NCI-H446 (cell line): ENCODE results near the gene DOCK9.
"Not testable (repeated sequence)": the region's sequence is repeated elsewhere in the genome, so short reads cannot be mapped to it uniquely, and the experiment has no call there.

Experiments
- DNase-seq, 2 experiments: peaks; one replicate each; lab custom pipeline; 2025; lab: John Stamatoyannopoulos, UW

The DOCK9 gene

GRCh38 chr13:98772794-98773452 is 204.9 kb downstream of the DOCK9 start:
- DNase-seq, result no peak

GRCh38 chr13:98771838-98772611 is 205.8 kb downstream of the DOCK9 start:
- DNase-seq, result no peak

DNA sequence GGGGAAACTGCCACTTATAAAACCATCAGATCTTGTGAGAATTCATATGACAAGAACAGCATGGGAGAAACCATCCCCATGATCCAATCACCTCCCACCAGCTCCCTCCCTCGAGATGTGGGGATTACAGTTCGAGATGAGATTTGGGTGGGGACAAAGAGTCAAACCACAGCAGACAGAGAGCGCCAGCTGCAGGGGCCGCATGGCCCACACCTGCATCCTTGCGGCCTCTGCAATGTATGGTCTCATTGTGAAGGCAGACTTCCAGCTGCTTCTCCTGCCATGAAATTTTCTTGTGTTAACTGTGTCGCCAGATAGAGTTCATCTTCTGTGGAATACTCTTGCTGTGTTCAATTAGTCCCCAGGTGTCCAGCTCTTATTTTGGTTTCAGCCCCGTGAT is 208.1 kb downstream of the DOCK9 start:
- no peak for DNase-seq

GRCh38 chr13:98768522-98768921 is 209.3 kb downstream of the DOCK9 start:
- DNase-seq, result no peak

GRCh38 chr13:98766697-98767096 is 211.2 kb downstream of the DOCK9 start:
- DNase-seq, result no peak

DNA sequence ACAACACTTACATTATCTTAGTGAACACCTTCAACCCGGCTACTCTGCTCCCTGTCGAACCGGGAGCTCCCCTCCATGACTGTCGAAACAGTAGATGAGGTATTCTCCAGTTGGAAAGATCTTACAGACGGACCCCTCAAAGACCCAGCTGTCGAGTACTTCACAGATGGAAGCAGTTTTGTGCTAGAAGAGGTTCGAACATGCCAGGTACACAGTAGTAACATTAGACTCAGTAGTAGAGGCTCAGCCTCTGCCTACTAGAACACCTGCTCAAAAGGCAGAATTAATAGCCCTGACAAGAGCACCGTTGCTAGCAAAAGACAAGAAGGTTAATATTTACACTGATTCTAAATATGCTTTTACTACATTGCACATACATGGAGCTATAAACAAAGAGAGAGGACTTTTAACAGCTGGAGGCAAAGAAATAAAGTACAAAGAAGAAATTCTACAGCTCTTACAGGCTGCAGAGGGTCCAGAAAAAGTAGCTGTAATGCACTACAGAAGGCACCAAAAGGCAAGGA is 211.8 kb downstream of the DOCK9 start:
- DNase-seq, result no peak

GRCh38 chr13:98761986-98762616 is 215.8 kb downstream of the DOCK9 start:
- no peak for DNase-seq

- DNase-seq, result no peak
Measured at GRCh38 chr13:98761126-98761985, 216.5 kb downstream of the DOCK9 start.

DNA sequence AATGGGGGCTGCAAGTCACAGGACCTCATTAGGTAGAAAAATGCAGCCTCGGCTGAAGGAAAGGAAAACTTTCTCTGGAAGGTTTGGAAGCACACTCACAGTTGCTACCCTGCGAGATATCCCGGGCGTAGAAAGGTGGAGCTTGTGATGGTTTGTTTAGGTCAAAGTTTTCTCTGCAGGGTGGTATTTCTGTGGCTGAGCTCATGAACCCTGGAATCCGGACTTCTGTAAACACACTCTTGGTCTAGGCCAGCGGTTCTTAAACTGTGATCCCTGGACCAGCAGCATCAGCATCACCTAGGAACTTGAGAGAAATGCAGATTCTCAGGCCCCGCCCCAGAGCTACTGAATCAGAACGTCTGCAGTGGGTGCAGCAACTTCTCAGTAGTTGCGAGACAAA is 222.1 kb downstream of the DOCK9 start:
- no peak for DNase-seq

- no peak for DNase-seq
Measured at GRCh38 chr13:98755116-98755515, 222.7 kb downstream of the DOCK9 start.

GRCh38 chr13:98754468-98754867 is 223.4 kb downstream of the DOCK9 start:
- not testable (repeated sequence) for DNase-seq

DNA sequence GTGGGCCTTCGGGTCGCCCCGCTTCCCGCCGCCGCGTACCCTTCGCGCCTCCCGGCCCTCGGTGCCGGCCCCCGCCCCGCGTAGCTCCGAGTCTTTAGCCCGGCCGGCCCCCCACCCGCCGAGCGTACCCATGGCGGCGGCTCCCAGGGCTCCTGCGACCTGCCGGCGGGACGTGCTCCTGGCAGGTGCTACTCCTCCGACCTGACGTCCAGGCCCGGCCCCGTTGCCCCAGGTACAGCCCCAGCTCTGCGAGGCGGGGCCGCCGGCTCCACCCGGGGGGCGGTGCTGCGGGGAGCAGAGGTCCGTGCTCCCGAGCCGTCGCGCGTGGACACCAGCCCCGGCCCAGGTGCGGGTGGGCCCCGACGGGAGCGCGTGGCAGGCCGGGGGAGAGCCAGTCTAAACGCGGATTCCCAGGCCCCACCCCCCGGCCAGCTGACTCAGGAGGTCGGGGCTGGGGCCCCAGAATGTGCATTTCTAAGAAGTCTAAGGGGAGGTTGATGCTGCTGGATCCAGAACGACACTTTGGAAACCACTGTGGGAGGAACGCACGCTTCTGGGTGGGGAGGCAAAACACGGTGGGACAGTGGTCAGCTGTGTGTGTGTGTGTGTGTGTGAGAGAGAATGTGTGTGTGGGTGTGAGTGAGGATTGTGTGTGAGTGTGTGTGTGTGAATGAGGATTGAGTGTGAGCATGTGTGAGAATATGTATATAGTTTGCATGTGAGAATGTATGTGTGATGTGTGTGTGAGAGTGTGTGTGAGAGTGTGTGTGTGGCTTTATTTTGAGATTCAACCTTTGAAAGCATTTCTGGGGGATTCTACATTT is 225.2 kb downstream of the DOCK9 start, which contains the start of gene SLC15A1:
SLC15A1 (minus strand) TSS at position 206 of the 824 bp plus-strand sequence; CDS start at position 132, 74 bp downstream.
- no peak for DNase-seq

DNA sequence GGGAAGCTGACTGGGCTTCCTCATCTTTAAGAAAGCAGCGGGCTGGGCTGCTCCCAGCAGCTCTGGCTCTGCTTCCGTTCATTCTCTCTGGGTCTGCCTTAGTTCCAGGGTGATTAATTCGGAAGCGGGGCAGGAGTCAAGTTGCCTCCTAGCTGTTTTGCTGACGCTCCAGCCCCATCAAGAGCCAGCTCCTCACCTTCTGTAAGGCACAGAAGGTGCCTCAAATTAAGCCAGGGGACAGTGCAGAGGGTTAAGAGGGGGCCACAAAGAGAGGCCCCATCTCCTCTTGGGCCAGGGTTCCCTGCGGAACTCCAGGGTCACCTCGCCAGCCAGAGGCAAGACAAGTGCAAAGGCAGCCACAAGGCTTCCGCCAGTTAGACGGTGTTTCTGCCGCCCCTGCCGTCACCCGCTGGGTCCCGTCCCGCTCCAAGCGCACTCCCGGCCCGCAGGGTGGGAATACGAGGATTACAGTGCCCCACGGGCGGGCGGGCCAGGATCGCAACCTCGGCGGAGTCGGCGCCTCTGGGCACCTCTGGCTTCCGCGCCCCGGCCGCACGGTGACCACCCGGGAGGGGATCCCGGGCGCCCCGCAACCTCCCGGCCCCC is 225.9 kb downstream of the DOCK9 start:
- no peak for DNase-seq

- DNase-seq, result no peak
Measured at GRCh38 chr13:98751367-98751782, 226.5 kb downstream of the DOCK9 start.

- DNase-seq, result no peak
Measured at GRCh38 chr13:98749501-98749900, 228.4 kb downstream of the DOCK9 start.

DNA sequence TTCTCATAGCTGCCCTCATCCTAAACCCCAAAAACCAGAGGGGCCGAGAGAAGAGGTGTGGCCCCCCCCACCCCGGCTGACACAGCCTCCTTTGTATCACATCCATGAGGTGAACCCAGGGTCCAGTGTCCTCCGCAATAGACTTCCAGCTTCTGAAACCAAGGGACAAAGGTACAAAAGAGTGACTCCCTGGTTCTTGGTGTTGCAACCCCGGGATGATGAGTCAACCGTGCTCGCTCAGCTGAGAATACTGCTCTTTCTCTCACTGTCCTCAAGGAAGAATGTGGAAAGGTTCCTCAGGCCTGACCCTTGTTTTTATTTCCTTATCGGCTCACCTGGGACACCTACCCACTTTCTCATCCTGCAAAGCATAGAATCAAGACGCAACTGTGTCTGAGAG is 230.9 kb downstream of the DOCK9 start:
- no peak for DNase-seq
